KOPT-K1 (cell line): Measurements from ENCODE around the gene NDUFS4.
"Not testable (repeated sequence)": the region's sequence is repeated elsewhere in the genome, so short reads cannot be mapped to it uniquely, and the experiment has no call there.

Source experiments
- H3K27ac ChIP-seq: fragments of 200-600 bp; sonication (generic); 2 replicates; pipeline ENCODE4 v1.5.1; 2016; ENCODE audit warnings: antibody characterized with exemption, mild to moderate bottlenecking, low read depth, low read length; ENCODE audit not compliant: poor library complexity, severe bottlenecking
- H3K36me3 ChIP-seq: fragments of 200-600 bp; sonication (generic); 2 replicates; pipeline ENCODE4 v1.5.1; 2017; ENCODE audit warnings: antibody characterized with exemption, mild to moderate bottlenecking, low read length, moderate library complexity; ENCODE audit not compliant: insufficient read depth
- H3K9me3 ChIP-seq: fragments of 200-600 bp; sonication (generic); 2 replicates; pipeline ENCODE4 v1.5.1; 2017; ENCODE audit warnings: antibody characterized with exemption, low read length, mild to moderate bottlenecking; ENCODE audit not compliant: insufficient read depth, poor library complexity, severe bottlenecking

Gene NDUFS4

DNA sequence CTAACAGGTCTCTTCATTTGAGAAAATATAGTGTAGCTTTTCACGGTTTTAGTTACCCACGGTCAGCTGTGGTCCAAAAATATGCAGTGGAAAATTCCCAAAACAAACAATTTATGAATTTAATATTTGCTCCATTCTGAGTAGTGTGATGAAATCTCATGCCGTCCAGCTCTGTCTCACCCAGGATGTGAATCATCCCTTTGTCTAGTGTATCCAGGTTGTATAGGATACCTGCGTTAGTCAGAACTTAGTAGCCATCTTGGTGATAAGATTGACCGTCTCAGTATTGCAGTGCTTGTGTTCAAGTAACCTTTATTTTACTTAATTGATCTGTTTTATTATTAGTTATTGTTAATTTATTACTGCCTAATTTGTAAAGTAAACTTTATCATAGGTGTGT lies 41.1 kb downstream of the NDUFS4 start:
- Histone ChIP-seq H3K27ac (no peak overlapping the region), H3K36me3 (peaks cover 21% of the 10 kb centered on the region; the same call in 1 of the 2 replicates), H3K9me3 (no peaks in the 10 kb centered on the region)

DNA sequence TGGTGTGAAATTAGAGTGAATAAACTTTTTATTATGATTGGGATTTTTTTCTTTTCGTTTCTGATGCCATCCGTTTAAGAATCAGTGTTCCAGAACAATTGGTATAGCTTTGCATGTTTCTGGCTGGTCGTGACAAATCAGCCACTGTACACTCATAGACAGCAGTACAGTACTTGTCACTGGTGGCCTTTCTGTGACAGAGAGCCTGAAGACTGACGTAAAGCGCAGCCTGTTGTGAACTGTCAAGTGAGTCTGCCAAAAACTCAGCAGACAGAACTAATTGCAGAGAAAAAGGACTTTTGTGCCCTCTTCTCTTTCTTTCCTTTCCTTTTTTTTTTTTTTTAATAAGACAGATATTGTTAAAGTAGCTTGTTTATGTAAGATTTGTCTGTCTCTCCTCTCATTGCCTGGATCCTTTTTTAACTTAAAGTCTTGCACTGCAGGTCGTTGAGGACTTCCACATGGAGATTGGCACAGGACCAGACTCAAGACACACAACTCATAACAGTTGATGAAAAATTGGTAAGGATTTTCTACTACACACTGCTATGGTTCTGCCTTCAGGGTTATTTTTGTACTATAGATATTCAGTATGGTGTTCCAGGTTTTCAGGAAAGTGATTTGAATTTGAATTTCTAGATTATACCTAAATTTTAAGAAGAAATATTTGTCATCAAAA lies 42.7 kb downstream of the NDUFS4 start:
- Histone ChIP-seq H3K27ac (no peak overlapping the region), H3K36me3 (peaks cover 22% of the 10 kb centered on the region; the same call in 1 of the 2 replicates), H3K9me3 (no peaks in the 10 kb centered on the region)

DNA sequence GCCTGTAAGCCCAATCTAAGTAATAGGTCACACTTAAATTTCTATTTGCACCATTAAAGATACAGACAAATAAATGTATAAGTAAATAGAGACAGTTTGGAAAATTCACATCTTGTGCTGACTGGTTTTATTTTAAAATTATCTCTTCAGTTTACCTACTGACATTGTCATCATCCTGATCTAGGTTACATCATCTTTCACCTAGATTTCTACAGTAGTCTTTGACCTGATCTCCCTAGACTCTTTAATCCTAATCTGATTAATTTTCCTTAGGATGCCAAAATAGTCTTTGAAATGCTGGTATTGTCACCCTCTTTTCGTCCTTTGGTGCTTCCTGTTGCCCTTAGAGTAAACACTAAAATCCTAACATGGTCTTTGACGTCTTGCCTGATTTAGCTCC lies 43.9 kb downstream of the NDUFS4 start:
- peaks cover 22% of the 10 kb centered on the region; the same call in 1 of the 2 replicates for H3K36me3 ChIP-seq
- no peaks in the 10 kb centered on the region for H3K9me3 ChIP-seq
- no peak overlapping the region for H3K27ac ChIP-seq

DNA sequence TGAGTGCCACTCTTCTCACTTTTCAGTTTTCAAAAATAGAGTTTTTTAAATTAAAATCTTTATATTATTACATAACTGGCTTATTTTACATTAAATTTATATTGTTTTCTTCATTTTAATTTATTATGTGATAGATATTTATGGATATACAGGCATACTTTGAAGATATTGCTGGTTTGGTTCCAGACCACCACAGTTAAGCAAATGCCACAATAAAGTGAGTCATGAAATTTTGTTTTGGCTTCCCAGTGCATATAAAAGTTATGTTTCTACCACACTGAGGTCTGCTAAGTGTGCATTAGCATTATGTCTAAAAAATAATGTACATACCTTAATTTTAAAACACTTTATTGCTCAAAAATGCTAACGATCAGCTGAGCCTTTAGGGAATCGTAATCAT lies 47.4 kb downstream of the NDUFS4 start:
- no peaks in the 10 kb centered on the region for H3K9me3 ChIP-seq
- peaks cover 22% of the 10 kb centered on the region; the same call in 1 of the 2 replicates for H3K36me3 ChIP-seq
- no peak overlapping the region for H3K27ac ChIP-seq

DNA sequence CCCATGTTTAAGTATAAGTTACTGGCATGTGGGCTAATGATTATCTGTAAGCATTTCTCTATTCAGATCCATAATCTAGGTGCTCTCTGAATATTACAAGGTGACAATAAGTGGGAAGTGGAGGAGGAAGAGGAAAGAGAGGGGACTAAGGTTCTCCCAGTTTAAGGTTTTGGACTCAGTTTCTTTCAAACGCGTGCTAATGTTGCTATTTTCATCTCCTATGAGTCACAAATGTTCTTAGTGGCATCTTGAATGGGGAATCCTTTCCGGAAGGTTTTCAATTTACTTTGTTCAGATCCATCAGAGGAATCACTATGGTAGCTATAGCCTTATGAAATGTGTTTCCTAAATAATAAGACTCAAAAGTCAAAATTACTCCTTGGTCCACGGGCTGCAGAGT lies 48.5 kb downstream of the NDUFS4 start:
- peaks cover 22% of the 10 kb centered on the region; the same call in 1 of the 2 replicates for H3K36me3 ChIP-seq
- not testable (repeated sequence) for H3K9me3 ChIP-seq, H3K27ac ChIP-seq

DNA sequence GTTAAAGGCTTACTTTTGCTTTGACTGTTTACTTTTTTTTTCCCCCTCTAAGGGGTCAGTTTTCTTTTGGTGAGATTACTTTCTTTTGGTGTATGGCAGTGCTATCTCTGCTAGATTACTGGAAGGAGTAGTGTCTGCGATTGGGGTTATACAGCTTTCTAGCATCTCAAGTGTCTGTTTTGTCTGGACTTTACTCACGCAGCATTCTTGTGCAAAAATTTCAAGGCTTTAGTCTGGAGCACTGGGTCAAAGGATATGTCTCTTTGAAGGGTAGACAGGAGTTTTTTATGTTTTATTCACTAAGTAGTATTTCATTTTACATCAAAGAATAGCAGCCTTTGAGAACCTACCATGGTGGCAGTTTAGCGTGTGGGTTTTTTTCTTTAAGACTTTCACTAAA lies 52.6 kb downstream of the NDUFS4 start:
- no peaks in the 10 kb centered on the region for H3K9me3 ChIP-seq
- H3K27ac ChIP-seq: no peak overlapping the region
- no peaks in the 10 kb centered on the region for H3K36me3 ChIP-seq

DNA sequence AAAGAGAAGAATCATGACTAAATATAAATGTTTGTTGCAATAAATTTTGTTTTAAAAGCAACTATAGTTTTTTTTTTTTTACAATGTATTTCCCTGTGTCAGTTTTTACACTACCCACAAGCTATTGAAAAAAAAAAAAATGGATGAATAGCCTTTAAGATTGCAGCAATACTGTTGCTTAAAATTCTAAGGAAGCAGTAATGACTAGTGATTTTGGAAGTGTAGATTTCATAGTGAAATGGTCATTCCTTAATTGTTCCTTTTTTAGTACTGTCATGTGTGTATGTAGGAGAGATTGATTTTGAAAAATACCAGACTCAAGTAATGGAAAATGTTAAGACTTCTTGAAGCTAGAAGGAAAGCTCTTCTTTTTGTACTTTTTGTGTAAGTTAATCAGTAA lies 53.1 kb downstream of the NDUFS4 start:
- no peaks in the 10 kb centered on the region for H3K36me3 ChIP-seq
- H3K9me3 ChIP-seq: no peaks in the 10 kb centered on the region
- H3K27ac ChIP-seq: no peak overlapping the region

DNA sequence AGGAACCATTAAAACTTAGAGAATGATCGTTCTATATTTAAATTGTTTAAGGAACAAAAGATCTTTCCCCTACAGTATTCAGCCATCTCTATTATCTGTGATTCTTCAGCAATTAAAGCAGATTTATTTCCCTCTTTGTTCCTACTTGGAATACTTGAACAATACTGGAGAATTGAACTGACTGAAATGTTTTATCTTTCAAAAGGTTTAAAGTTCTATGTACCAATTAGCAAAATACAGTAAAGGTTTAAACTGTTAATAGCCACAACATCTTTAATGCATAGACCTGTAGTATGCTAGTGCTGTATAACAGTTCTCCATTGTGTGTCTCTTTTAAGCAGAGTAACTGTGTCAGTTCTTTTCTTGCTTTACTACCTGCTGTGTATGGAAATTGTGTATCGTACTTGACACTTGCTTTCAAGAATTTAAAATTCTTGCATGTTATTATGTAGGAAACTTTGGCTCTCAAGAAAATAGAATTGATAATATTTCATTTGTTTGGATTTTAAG lies 54.0 kb downstream of the NDUFS4 start:
- no peaks in the 10 kb centered on the region for H3K36me3 ChIP-seq
- no peaks in the 10 kb centered on the region for H3K9me3 ChIP-seq
- no peak overlapping the region for H3K27ac ChIP-seq

DNA sequence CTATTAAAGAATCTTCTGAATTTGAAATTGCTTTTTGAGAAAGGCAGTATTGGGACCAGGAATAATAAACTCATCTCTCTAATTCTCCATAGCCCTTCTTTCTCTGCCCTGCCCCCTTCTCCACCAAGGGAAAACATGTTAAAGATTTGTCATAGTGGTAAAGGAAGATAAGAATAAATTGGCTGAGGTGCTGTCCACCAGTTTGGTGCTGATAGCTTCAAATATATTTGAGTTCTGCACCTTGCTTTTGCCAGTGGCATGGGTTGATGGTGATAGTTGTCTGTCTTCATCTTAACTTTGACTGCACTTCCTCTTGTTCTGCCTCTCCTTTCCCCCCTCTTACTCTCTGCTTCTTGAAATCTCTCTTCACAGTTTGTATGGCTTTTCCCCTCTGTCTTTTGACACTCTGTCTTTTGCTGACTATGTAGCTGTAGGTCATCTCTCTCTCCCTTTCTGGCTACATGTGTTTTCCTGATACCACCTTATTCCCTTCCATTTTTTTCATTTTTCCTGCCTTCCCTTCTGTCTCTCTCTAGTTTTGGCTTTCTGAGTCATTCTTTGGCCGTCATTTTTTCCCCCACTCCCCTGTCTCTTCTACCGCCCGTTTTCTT lies 56.6 kb downstream of the NDUFS4 start:
- Histone ChIP-seq H3K27ac (no peak overlapping the region), H3K36me3 (no peaks in the 10 kb centered on the region), H3K9me3 (peaks cover under 1% of the 10 kb centered on the region)

DNA sequence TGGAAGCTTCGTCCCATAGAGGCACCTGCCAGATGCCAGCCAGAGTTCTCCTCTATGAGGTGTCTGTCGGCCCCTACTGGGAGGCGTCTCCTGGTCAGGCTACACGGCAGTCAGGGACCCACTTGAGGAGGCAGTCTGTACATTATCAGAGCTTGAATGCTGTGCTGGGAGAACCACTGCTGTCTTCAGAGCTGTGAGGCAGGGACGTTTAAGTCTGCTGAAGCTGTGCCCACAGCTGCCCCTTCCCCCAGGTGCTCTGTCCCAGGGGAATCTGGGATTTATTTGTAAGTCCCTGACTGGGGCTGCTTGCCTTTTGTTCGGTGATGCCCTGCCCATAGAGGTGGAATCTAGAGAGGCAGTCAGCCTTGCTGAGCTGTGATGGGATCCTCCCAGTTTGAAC lies 70.8 kb downstream of the NDUFS4 start:
- H3K27ac ChIP-seq: no peak overlapping the region
- H3K9me3 ChIP-seq: peaks cover 30% of the 10 kb centered on the region
- H3K36me3 ChIP-seq: no peaks in the 10 kb centered on the region; the same call in 1 of the 2 replicates

DNA sequence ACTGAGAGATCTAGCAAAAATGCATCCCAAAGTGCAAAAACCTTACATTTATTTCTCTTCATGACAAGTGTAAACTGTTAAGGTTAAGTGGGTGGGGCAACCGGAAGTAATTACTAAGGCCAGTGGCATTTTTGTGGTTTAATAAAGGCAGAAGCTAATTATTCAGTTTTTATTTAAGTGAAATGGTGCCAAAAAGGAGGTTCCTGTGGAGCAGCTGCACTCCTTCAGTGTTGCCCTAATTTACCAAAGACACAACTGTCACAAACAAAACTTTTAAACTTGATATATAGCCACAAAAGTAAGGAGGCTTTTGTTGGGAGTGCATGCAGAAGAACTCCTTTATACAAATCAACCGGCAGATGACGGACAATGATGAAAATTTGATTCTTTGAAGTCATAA lies 81.6 kb downstream of the NDUFS4 start:
- no peak overlapping the region for H3K27ac ChIP-seq
- peaks cover 11% of the 10 kb centered on the region for H3K36me3 ChIP-seq

DNA sequence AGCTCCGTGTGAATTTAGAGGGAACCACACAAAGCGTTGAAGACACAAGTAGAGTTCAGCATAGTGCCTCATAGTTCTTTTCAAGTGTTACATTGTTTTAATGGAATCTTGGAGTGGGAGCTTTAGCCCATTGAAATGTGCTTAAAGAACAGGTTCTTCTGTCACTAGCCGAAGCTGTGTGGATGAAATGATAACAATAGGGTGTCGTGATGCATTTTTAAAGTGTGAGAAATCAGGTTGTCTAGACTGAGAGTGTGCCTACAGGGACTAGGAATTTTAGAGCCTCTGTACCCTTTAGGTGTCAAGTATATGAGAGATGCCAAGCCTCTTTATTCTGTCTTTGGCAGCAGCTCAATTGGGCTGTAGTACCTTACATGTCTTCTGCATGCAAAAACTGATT lies 83.0 kb downstream of the NDUFS4 start:
- Histone ChIP-seq H3K9me3 (no peaks in the 10 kb centered on the region), H3K27ac (no peak overlapping the region), H3K36me3 (peaks cover 12% of the 10 kb centered on the region)

More for the DNA sequence above, 81.6 kb downstream of the NDUFS4 start:
- H3K9me3 ChIP-seq: no peaks in the 10 kb centered on the region

DNA sequence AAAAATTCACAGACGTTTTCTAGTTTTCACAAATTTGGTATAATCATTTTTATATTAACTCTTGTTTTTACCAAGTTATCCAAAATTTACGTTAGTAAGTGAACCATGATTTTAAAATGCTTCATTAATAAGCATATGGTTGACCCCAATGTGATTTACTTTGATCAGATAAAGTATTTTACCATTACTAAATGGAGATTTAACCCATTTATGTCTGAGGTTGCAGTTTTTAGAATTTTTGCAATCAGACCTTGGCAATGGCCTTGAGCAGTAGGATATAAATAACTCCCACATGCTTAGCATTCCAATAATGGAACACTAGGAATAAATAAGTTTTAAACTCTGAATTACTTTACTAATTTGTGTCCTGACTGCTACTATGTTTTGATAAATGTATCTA lies 84.6 kb downstream of the NDUFS4 start:
- Histone ChIP-seq H3K27ac (no peak overlapping the region), H3K9me3 (no peaks in the 10 kb centered on the region), H3K36me3 (peaks cover 22% of the 10 kb centered on the region)

DNA sequence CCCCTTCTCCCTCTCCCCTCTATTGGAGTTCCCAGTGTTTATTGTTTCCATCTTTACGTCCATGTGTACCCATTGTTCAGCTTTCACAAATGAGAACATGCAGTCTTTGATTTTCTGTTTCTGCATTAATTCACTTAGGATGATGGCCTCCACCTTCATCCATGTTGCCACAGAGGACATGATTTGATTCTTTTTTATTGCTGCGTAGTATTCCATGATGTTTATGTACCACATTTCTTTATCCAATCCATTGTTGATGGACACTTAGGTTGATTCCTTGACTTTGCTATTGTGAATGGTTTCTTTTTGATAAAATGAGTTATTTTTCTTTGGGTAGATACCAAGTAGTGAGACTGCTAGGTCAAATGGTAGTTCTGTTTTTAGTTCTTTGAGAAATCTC lies 88.9 kb downstream of the NDUFS4 start:
- H3K9me3 ChIP-seq: no peaks in the 10 kb centered on the region
- H3K27ac ChIP-seq: no peak overlapping the region
- peaks cover 21% of the 10 kb centered on the region for H3K36me3 ChIP-seq

DNA sequence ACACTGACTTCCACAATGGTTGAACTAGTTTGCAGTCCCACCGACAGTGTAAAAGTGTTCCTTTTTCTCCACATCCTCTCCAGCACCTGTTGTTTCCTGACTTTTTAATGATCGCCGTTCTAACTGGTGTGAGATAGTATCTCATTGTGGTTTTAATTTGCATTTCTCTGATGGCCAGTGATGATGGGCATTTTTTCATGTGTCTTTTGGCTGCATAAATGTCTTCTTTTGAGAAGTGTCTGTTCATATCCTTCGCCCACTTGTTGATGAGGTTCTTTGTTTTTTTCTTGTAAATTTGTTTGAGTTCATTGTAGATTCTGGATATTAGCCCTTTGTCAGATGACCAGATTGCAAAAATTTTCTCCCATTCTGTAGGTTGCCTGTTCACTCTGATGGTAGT lies 100.1 kb downstream of the NDUFS4 start:
- not testable (repeated sequence) for H3K9me3 ChIP-seq, H3K27ac ChIP-seq, H3K36me3 ChIP-seq

DNA sequence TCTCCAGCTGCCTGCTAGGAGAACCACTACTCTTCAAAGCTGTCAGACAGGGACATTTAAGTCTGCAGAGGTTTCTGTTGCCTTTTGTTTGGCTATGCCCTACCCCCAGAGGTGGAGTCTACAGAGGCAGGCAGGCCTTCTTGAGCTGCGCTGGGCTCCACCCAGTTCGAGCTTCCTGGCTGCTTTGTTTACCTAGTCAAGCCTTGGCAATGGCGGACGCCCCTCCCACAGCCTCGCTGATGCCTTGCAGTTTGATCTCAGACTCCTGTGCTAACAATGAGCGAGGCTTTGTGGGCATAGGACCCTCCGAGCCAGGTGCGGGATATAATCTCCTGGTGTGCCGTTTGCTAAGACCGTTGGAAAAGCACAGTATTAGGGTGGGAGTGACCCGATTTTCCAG lies 104.9 kb downstream of the NDUFS4 start:
- H3K27ac ChIP-seq, H3K9me3 ChIP-seq: not testable (repeated sequence)

More for the DNA sequence above, 104.9 kb downstream of the NDUFS4 start:
- H3K36me3 ChIP-seq: peaks cover 15% of the 10 kb centered on the region; the same call in 1 of the 2 replicates
